Measurements from ENCODE around the gene ATMIN.

ATMIN gene

DNA sequence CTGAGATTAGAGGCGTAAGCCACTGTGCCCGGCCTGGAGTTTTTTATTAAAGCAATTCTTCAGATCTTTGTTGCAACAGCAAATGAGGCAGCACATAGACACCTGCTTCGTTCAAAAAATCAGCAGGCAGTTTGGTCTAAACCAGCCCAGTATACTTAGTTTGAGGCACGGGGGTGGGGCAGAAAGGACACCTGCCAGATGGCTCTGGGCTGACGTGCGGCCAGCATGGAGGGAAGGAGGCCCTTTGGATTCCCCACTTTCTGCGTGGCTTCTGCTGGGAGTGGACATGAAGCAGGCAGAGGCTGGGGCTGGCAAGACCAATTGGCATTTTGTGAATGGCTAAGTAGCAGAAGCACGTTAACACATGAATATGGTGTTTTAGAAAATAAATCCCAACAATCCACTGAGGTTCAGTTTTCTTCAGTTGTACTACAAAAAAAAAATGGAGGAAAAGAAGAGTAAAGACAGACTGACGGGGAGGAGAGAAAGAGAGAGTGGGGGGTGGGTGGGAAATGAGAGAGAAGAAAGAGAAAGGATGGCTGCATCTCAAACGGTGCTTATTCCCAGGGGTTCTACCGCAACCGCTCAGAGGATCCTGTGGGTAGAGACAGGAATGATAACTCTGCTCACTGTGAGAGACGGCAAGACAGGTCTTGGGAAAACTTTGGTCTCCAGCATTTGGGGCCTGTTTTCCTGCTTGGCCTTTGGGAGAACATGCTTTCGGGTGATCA lies 25.1 kb downstream of the ATMIN start:
- Histone ChIP-seq H3K4me1 (ENCODE audit: control insufficient read depth, insufficient read depth, low read depth, low read length) (no peaks in the 10 kb centered on the region), H2BK120ac (ENCODE audit: low read depth, low read length) (no peak overlapping the region), H4K91ac (ENCODE audit: low read length) (no peak overlapping the region), H2BK12ac (ENCODE audit: low read length in 2 of 2) (no peak overlapping the region), H3K4ac (ENCODE audit: low read depth in 1 of 2, low read length in 2 of 2) (no peak overlapping the region), H3K9ac (ENCODE audit: low read length) (no peak overlapping the region), H2AK5ac (ENCODE audit: low read length, severe bottlenecking) (no peak overlapping the region), H3K14ac (ENCODE audit: low read length in 2 of 2) (no peak overlapping the region), H3K9me3 (ENCODE audit: control insufficient read depth, low read length) (no peaks in the 10 kb centered on the region), H3K27me3 (ENCODE audit: control insufficient read depth in 1 of 2, insufficient read depth in 1 of 2, low read length in 2 of 2) (no peaks in the 10 kb centered on the region), H3K36me3 (ENCODE audit: control insufficient read depth in 1 of 2, insufficient read depth in 2 of 2, low read depth in 1 of 2, low read length in 2 of 2) (peaks cover 0 to 3% of the 10 kb centered on the region in 2 experiments), H3K23ac (ENCODE audit: low read length in 2 of 2) (no peak overlapping the region), H3K27ac (ENCODE audit: low read length, poor library complexity, severe bottlenecking) (no peak overlapping the region), H2BK5ac (ENCODE audit: low read depth, low read length, poor library complexity, severe bottlenecking) (no peak overlapping the region), H2AFZ (ENCODE audit: low read depth, low read length) (no peak overlapping the region), H3K4me3 (ENCODE audit: insufficient read depth in 1 of 2, low read depth in 1 of 2, low read length in 2 of 2) (no peak overlapping the region), H3K18ac (ENCODE audit: low read depth in 1 of 2, low read length in 2 of 2) (no peak overlapping the region), H2BK15ac (ENCODE audit: low read depth, poor library complexity, severe bottlenecking) (no peak overlapping the region), H3K4me2 (ENCODE audit: low read length, poor library complexity, severe bottlenecking) (no peak overlapping the region), H4K8ac (ENCODE audit: low read length) (no peak overlapping the region), H3K79me1 (replicated peaks; ENCODE audit: low read length, poor library complexity, severe bottlenecking) (no peaks in the 10 kb centered on the region)
- no peak for DNase-seq
- WGBS = 96% methylated on average over 14 of the region's 14 CpGs

DNA sequence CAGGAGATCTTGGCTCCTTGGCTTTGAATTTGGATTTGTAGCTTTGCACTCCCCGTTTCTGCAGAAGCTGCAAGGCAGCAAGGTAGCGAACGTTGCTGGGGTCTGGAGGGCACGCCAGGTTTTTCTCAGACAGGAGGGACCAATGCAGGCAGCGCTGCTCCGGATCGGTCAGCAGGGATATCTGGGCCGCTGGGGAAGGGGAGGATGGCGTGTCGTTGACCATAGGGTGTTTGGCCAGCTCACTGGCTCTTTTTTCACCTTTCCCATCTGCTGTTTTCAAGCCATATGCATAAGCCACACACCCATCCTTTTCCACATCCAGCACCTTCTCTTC lies 25.6 kb downstream of the ATMIN start:
- Histone ChIP-seq H2AK5ac (ENCODE audit: low read length, severe bottlenecking) (no peak overlapping the region), H3K4me1 (ENCODE audit: control insufficient read depth, insufficient read depth, low read depth, low read length) (no peaks in the 10 kb centered on the region), H2BK120ac (ENCODE audit: low read depth, low read length) (no peak overlapping the region), H3K4ac (ENCODE audit: low read depth in 1 of 2, low read length in 2 of 2) (no peak overlapping the region), H3K27ac (ENCODE audit: low read length, poor library complexity, severe bottlenecking) (no peak overlapping the region), H3K79me1 (replicated peaks; ENCODE audit: low read length, poor library complexity, severe bottlenecking) (no peaks in the 10 kb centered on the region), H3K9me3 (ENCODE audit: control insufficient read depth, low read length) (no peaks in the 10 kb centered on the region), H2BK12ac (ENCODE audit: low read length in 2 of 2) (no peak overlapping the region), H3K9ac (ENCODE audit: low read length) (no peak overlapping the region), H2AFZ (ENCODE audit: low read depth, low read length) (no peak overlapping the region), H2BK15ac (ENCODE audit: low read depth, poor library complexity, severe bottlenecking) (no peak overlapping the region), H3K4me3 (ENCODE audit: insufficient read depth in 1 of 2, low read depth in 1 of 2, low read length in 2 of 2) (no peak overlapping the region), H3K36me3 (ENCODE audit: control insufficient read depth in 1 of 2, insufficient read depth in 2 of 2, low read depth in 1 of 2, low read length in 2 of 2) (peaks cover 0 to 3% of the 10 kb centered on the region in 2 experiments), H2BK5ac (ENCODE audit: low read depth, low read length, poor library complexity, severe bottlenecking) (no peak overlapping the region), H4K8ac (ENCODE audit: low read length) (no peak overlapping the region), H3K23ac (ENCODE audit: low read length in 2 of 2) (no peak overlapping the region), H3K27me3 (ENCODE audit: control insufficient read depth in 1 of 2, insufficient read depth in 1 of 2, low read length in 2 of 2) (no peaks in the 10 kb centered on the region), H3K18ac (ENCODE audit: low read depth in 1 of 2, low read length in 2 of 2) (no peak overlapping the region), H3K4me2 (ENCODE audit: low read length, poor library complexity, severe bottlenecking) (no peak overlapping the region), H4K91ac (ENCODE audit: low read length) (no peak overlapping the region), H3K14ac (ENCODE audit: low read length in 2 of 2) (no peak overlapping the region)
- DNase-seq = no peak
- WGBS = 95% methylated on average over 8 of the region's 10 CpGs

DNA sequence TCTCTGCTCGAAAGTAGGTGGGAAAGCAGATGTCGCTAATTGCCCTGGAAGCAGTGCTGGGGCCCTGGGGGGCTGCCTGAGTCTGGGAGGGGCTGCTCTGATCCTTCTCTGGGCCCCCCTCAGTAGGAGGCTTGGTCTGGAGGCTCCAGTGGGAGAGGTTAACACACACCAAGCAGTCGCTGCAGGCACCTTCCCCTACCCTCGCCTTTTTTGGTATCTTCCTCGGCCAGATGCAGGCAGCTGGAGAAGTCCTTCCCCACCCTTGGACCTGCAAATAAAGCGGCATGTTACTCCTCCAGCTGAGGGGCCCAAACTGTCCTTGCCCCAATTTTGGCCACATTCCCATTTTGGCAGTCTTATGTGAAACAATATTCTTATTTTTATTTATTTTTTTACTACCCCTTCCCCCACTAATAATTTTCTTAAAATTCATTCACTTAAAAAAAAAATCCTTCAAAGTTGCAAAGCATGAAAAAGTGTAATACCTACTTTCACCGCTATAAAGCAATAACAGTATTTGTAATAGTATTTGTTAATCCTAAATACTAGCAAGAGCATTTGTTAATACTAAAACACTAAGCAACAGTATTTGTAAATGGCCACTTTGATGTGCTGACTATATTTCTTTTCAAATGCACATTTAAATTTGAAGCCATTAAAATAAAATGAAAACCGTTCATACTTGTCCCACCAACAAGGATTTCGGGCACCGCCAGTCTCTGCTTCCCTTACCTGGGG lies 26.4 kb downstream of the ATMIN start:
- no peak overlapping the region for H3K18ac ChIP-seq (ENCODE audit: low read depth in 1 of 2, low read length in 2 of 2)
- no peaks in the 10 kb centered on the region for H3K79me1 ChIP-seq (replicated peaks; ENCODE audit: low read length, poor library complexity, severe bottlenecking)
- no peak overlapping the region for H3K4ac ChIP-seq (ENCODE audit: low read depth in 1 of 2, low read length in 2 of 2)
- no peak overlapping the region for H2BK120ac ChIP-seq (ENCODE audit: low read depth, low read length)
- no peak overlapping the region for H4K8ac ChIP-seq (ENCODE audit: low read length)
- no peaks in the 10 kb centered on the region for H3K9me3 ChIP-seq (ENCODE audit: control insufficient read depth, low read length)
- H3K9ac ChIP-seq (ENCODE audit: low read length) = no peak overlapping the region
- no peak overlapping the region for H3K27ac ChIP-seq (ENCODE audit: low read length, poor library complexity, severe bottlenecking)
- H2AFZ ChIP-seq (ENCODE audit: low read depth, low read length) = no peak overlapping the region
- no peaks in the 10 kb centered on the region for H3K27me3 ChIP-seq (ENCODE audit: control insufficient read depth in 1 of 2, insufficient read depth in 1 of 2, low read length in 2 of 2)
- no peak overlapping the region for H4K91ac ChIP-seq (ENCODE audit: low read length)
- H3K14ac ChIP-seq (ENCODE audit: low read length in 2 of 2) = no peak overlapping the region
- H2BK12ac ChIP-seq (ENCODE audit: low read length in 2 of 2) = no peak overlapping the region
- 92% methylated on average over 9 of the region's 10 CpGs for WGBS
- no peak overlapping the region for H3K23ac ChIP-seq (ENCODE audit: low read length in 2 of 2)
- H2BK15ac ChIP-seq (ENCODE audit: low read depth, poor library complexity, severe bottlenecking) = no peak overlapping the region
- peaks cover 0 to 3% of the 10 kb centered on the region in 2 experiments for H3K36me3 ChIP-seq (ENCODE audit: control insufficient read depth in 1 of 2, insufficient read depth in 2 of 2, low read depth in 1 of 2, low read length in 2 of 2)
- H3K4me2 ChIP-seq (ENCODE audit: low read length, poor library complexity, severe bottlenecking) = no peak overlapping the region
- H3K4me3 ChIP-seq (ENCODE audit: insufficient read depth in 1 of 2, low read depth in 1 of 2, low read length in 2 of 2) = no peak overlapping the region
- no peak overlapping the region for H2AK5ac ChIP-seq (ENCODE audit: low read length, severe bottlenecking)
- no peak overlapping the region for H2BK5ac ChIP-seq (ENCODE audit: low read depth, low read length, poor library complexity, severe bottlenecking)
- no peak for DNase-seq
- H3K4me1 ChIP-seq (ENCODE audit: control insufficient read depth, insufficient read depth, low read depth, low read length) = no peaks in the 10 kb centered on the region

DNA sequence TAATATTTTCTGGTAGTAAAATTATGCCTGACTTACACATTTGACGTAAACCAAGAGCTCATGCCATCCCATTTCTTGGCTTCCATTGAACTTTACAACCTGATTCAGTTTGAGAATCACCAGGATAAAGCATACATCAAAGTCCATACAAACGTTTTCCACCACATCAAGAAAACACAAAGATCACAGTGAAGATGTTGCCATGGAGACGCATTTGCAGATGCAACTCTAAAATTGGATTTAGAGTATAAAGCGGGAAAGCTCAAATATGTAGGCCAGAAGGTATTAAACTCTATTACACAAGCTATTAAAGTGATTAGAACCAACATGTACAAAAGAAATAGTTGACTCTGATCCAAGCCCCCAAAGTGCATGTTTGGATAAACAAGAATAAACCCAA lies 31.0 kb downstream of the ATMIN start:
- WGBS = 100% methylated on average over 2 of the region's 4 CpGs
- no peaks in the 10 kb centered on the region for H3K27me3 ChIP-seq (ENCODE audit: control insufficient read depth in 1 of 2, insufficient read depth in 1 of 2, low read length in 2 of 2)

More for the DNA sequence above, 31.0 kb downstream of the ATMIN start:
- Histone ChIP-seq H3K36me3 (ENCODE audit: control insufficient read depth in 1 of 2, insufficient read depth in 2 of 2, low read depth in 1 of 2, low read length in 2 of 2) (no peaks in the 10 kb centered on the region), H3K18ac (ENCODE audit: low read depth in 1 of 2, low read length in 2 of 2) (no peak overlapping the region), H3K4ac (ENCODE audit: low read depth in 1 of 2, low read length in 2 of 2) (no peak overlapping the region), H3K9ac (ENCODE audit: low read length) (no peak overlapping the region), H2AK5ac (ENCODE audit: low read length, severe bottlenecking) (no peak overlapping the region), H4K8ac (ENCODE audit: low read length) (no peak overlapping the region), H3K79me1 (replicated peaks; ENCODE audit: low read length, poor library complexity, severe bottlenecking) (no peaks in the 10 kb centered on the region), H2BK120ac (ENCODE audit: low read depth, low read length) (no peak overlapping the region), H4K91ac (ENCODE audit: low read length) (no peak overlapping the region), H3K9me3 (ENCODE audit: control insufficient read depth, low read length) (no peaks in the 10 kb centered on the region), H3K4me2 (ENCODE audit: low read length, poor library complexity, severe bottlenecking) (no peak overlapping the region), H2BK5ac (ENCODE audit: low read depth, low read length, poor library complexity, severe bottlenecking) (no peak overlapping the region), H2BK15ac (ENCODE audit: low read depth, poor library complexity, severe bottlenecking) (no peak overlapping the region), H2AFZ (ENCODE audit: low read depth, low read length) (no peak overlapping the region), H3K4me1 (ENCODE audit: control insufficient read depth, insufficient read depth, low read depth, low read length) (peaks cover under 1% of the 10 kb centered on the region), H3K14ac (ENCODE audit: low read length in 2 of 2) (no peak overlapping the region), H3K4me3 (ENCODE audit: insufficient read depth in 1 of 2, low read depth in 1 of 2, low read length in 2 of 2) (no peak overlapping the region), H2BK12ac (ENCODE audit: low read length in 2 of 2) (no peak overlapping the region), H3K23ac (ENCODE audit: low read length in 2 of 2) (no peak overlapping the region), H3K27ac (ENCODE audit: low read length, poor library complexity, severe bottlenecking) (no peak overlapping the region)
- DNase-seq = peak; percentile 2

Data from mesenchymal stem cell (in vitro differentiated cells and primary cell).